ENCODE measurements around the gene EGFLAM.

GRCh38 chr5:38445374-38446028, 187.1 kb downstream of the EGFLAM start:
- TF ChIP-seq POLR2A (IDR thresholded peaks at IDR 0.05) (no peak), CTCF (IDR thresholded peaks at IDR 0.05) (no peak)
